Upper lobe of left lung (tissue), 4 donors: ENCODE measurements around the gene RAB3GAP1.

Experiments
- EP300 ChIP-seq, 4 donors: sonication (generic); formaldehyde crosslinking; IDR thresholded peaks; one replicate each; pipeline ENCODE4 v1.5.1; 2017; ENCODE audit warnings: antibody characterized with exemption in 4 of 4, control low read depth in 2 of 4
- POLR2AphosphoS5 ChIP-seq, 2 donors: sonication (generic); formaldehyde crosslinking; IDR thresholded peaks; one replicate each; pipeline ENCODE4 v1.5.1; 2017; ENCODE audit warnings: antibody characterized with exemption in 2 of 2
- TF ChIP-seq, protein P1 (sequence below), 6 experiments: fragments of 450-650 bp in 4 of 6; fragments of 200-600 bp in 2 of 6; sonication (generic) in 2 of 6; IDR thresholded peaks; one replicate each; pipeline ENCODE4 v1.5.1; 2016 to 2019; ENCODE audit warnings: antibody characterized with exemption in 6 of 6

DNA sequence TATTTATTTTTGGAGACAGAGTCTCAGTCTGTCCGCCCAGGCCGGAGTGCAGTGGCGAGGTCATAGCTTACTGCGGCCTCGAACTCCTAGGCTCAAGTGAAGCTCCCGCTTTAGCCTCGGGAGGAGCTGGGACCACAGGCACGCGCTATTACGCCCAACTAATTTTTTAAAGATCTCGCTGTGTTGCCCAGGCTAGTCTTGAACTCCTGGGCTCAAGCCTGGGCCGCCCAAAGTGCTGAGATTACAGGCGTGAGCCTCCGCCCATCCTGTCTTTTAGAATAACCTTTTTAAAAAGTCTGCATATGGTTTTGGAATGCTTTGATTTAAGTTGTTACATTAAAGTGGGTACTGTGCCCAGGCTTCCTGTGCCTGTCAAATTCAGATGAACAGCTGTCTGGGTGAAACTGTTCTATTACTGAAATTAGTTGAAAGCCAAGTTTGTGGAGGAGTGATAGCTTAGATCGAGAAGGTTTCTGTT, 944 bp downstream of the RAB3GAP1 start:
- TF ChIP-seq POLR2AphosphoS5 (IDR thresholded peaks at IDR 0.05), result no peak
- no peak for TF ChIP-seq EP300 (IDR thresholded peaks at IDR 0.05)
- TF ChIP-seq, protein P1, sequence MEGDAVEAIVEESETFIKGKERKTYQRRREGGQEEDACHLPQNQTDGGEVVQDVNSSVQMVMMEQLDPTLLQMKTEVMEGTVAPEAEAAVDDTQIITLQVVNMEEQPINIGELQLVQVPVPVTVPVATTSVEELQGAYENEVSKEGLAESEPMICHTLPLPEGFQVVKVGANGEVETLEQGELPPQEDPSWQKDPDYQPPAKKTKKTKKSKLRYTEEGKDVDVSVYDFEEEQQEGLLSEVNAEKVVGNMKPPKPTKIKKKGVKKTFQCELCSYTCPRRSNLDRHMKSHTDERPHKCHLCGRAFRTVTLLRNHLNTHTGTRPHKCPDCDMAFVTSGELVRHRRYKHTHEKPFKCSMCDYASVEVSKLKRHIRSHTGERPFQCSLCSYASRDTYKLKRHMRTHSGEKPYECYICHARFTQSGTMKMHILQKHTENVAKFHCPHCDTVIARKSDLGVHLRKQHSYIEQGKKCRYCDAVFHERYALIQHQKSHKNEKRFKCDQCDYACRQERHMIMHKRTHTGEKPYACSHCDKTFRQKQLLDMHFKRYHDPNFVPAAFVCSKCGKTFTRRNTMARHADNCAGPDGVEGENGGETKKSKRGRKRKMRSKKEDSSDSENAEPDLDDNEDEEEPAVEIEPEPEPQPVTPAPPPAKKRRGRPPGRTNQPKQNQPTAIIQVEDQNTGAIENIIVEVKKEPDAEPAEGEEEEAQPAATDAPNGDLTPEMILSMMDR (IDR thresholded peaks at IDR 0.05), result no peak
